B cell (primary cell): ENCODE results near the gene COMMD7. TPM values are rescaled to one million over a fixed set of nuclear protein-coding genes. Genes with fewer than 3 reads are reported as not detected.

Experiments
- ATAC-seq: fragments of 200-7000 bp; cut with Tn5 transposase; one replicate; pipeline ENCODE4 v1.10.0; 2021; ENCODE audit warnings: low read depth, mild to moderate bottlenecking, moderate number of reproducible peaks, moderate library complexity
- CTCF ChIA-PET: fragments of 350-600 bp; sonication (Branson Sonifier 250); formaldehyde crosslinking; loops from one replicate; lab custom pipeline; 2021; ENCODE audit warnings: antibody characterized with exemption, inconsistent platforms; lab: Charles Lee
- POLR2A ChIA-PET: fragments of 350-600 bp; sonication (Branson Sonifier 250); formaldehyde crosslinking; loops from one replicate; lab custom pipeline; 2021; ENCODE audit warnings: antibody characterized with exemption; lab: Charles Lee
- DNase-seq: peaks from one replicate; pipeline ENCODE4 v3.0.0; 2013
- H2AFZ ChIP-seq: 2 replicates; pipeline ENCODE4 v1.6.1; 2012; ENCODE audit warnings: mild to moderate bottlenecking, low read depth, low read length; ENCODE audit not compliant: insufficient read depth, poor library complexity, severe bottlenecking
- H3K27ac ChIP-seq, 2 donors: 1 replicate in 1 of 2; 2 replicates in 1 of 2; pipeline ENCODE4 v1.5.1; 2012 to 2013; ENCODE audit warnings: low read length in 2 of 2, mild to moderate bottlenecking in 2 of 2, moderate library complexity in 1 of 2
- H3K27me3 ChIP-seq, 4 experiments: fragments of 200-600 bp in 1 of 4; sonication (generic) in 1 of 4; replicated peaks in 1 of 4; 1 replicate in 2 of 4; 2 replicates in 2 of 4; pipeline versions ENCODE4 v1.6.1 to v1.7.0; 2013 to 2016; ENCODE audit warnings: low read length in 3 of 4, mild to moderate bottlenecking in 2 of 4, mixed read lengths in 1 of 4, moderate library complexity in 1 of 4; ENCODE audit not compliant: insufficient read depth in 4 of 4, control insufficient read depth in 3 of 4; ENCODE audit errors: control extremely low read depth in 1 of 4
- H3K36me3 ChIP-seq, 2 experiments: replicated peaks in 1 of 2; 1 replicate in 1 of 2; 2 replicates in 1 of 2; pipeline versions ENCODE4 v1.6.1 to v1.7.1; 2013; ENCODE audit warnings: low read length in 1 of 2; ENCODE audit not compliant: insufficient read depth in 2 of 2, control insufficient read depth in 1 of 2; ENCODE audit errors: control extremely low read depth in 1 of 2, extremely low read depth in 1 of 2
- H3K4me1 ChIP-seq, 2 donors: fragments of 200-600 bp in 1 of 2; sonication (generic) in 1 of 2; 1 replicate in 1 of 2; 2 replicates in 1 of 2; pipeline versions ENCODE4 v1.5.1 to v1.6.1; 2013 to 2017; ENCODE audit warnings: low read length in 2 of 2; ENCODE audit not compliant: control insufficient read depth in 2 of 2, insufficient read depth in 2 of 2
- H3K4me2 ChIP-seq: replicated peaks from 2 replicates; pipeline ENCODE3; 2012; ENCODE audit warnings: mild to moderate bottlenecking, low read depth, low read length; ENCODE audit not compliant: poor library complexity, severe bottlenecking
- H3K4me3 ChIP-seq, 5 experiments: fragments of 200-600 bp in 1 of 5; sonication (generic) in 1 of 5; 1 replicate in 3 of 5; 2 replicates in 2 of 5; pipeline versions ENCODE4 v1.5.1 to v1.7.0; 2011 to 2016; ENCODE audit warnings: low read length in 4 of 5, mild to moderate bottlenecking in 4 of 5, low read depth in 2 of 5, control low read depth in 1 of 5, moderate library complexity in 1 of 5; ENCODE audit not compliant: insufficient read depth in 1 of 5; ENCODE audit errors: control extremely low read depth in 1 of 5, extremely low read depth in 1 of 5
- H3K79me2 ChIP-seq: fragments of 200-600 bp; sonication (generic); one replicate; pipeline ENCODE4 v1.6.0; 2016; ENCODE audit warnings: low read length; ENCODE audit not compliant: control insufficient read depth, insufficient read depth
- H3K9ac ChIP-seq: fragments of 200-600 bp; sonication (generic); 2 replicates; pipeline ENCODE4 v1.6.1; 2017; ENCODE audit warnings: mild to moderate bottlenecking, low read length, moderate library complexity
- H3K9me3 ChIP-seq, 3 donors: one replicate each; pipeline versions ENCODE4 v1.6.1 to v1.7.1; 2013; ENCODE audit warnings: low read length in 2 of 3; ENCODE audit not compliant: control insufficient read depth in 2 of 3, insufficient read depth in 1 of 3; ENCODE audit errors: control extremely low read depth in 1 of 3
- H4K20me1 ChIP-seq: 2 replicates; pipeline ENCODE4 v1.6.0; 2012; ENCODE audit warnings: mild to moderate bottlenecking, low read length; ENCODE audit not compliant: insufficient read depth, control insufficient read depth, poor library complexity, severe bottlenecking
- H3K27ac Mint-ChIP-seq: one replicate; pipeline ENCODE4 v1.8.0; 2021; ENCODE audit warnings: mixed read lengths
- H3K27me3 Mint-ChIP-seq: one replicate; pipeline ENCODE4 v1.8.0; 2021; ENCODE audit warnings: mixed read lengths
- H3K4me1 Mint-ChIP-seq: one replicate; pipeline ENCODE4 v1.8.0; 2021; ENCODE audit warnings: mixed read lengths
- H3K4me3 Mint-ChIP-seq: one replicate; pipeline ENCODE4 v1.8.0; 2021; ENCODE audit warnings: mixed read lengths
- H3K9me3 Mint-ChIP-seq: one replicate; pipeline ENCODE4 v1.8.0; 2022; ENCODE audit warnings: mixed read lengths; ENCODE audit not compliant: insufficient read depth
- CTCF ChIP-seq: fragments of 200-600 bp; IDR thresholded peaks from one replicate; pipeline ENCODE4 v1.8.0; 2022; ENCODE audit warnings: antibody characterized with exemption, mild to moderate bottlenecking
- EZH2 ChIP-seq: IDR thresholded peaks from 2 replicates; pipeline ENCODE4 v1.6.1; 2012; ENCODE audit warnings: borderline replicate concordance, low read depth, mild to moderate bottlenecking, moderate library complexity, low read length; ENCODE audit not compliant: insufficient read depth, poor library complexity, severe bottlenecking
- WGBS: methylation state at CpG from one replicate; pipeline ENCODE4 v1.1.5; 2013; ENCODE audit warnings: missing lambda C conversion rate; ENCODE audit not compliant: insufficient coverage; 5-methylcytosine and 5-hydroxymethylcytosine counted together
- intact Hi-C: fragments of 100-400 bp; cut with micrococcal nuclease; formaldehyde crosslinking; loops from one replicate; pipeline ENCODE4 v1.10.0; 2022
- polyA plus RNA-seq: library from polyadenylated mRNA; depleted of rRNA; stranded (reverse); fragments of >200 nt; gene quantifications from 2 replicates; pipeline ENCODE4 v1.2.3, GENCODE V29; 2012
- total RNA-seq, 2 donors: library from RNA; stranded (reverse); fragments of 120-200 nt in 1 of 2; gene quantifications; 1 replicate in 1 of 2; 2 replicates in 1 of 2; pipeline versions ENCODE4 v1.2.3 to v1.2.4, GENCODE V29; 2013 to 2022

COMMD7 gene
- total and polyA plus RNA-seq, 2 donors (not counting 1 experiment from before 2014, with no cell fraction given) = 24.5 to 34.9 TPM

- H3K27ac Mint-ChIP-seq = no peak overlapping the region
- no peaks in the 10 kb centered on the region for H3K4me1 ChIP-seq
- H3K9ac ChIP-seq = no peak overlapping the region
- no peak for DNase-seq
- H3K4me3 Mint-ChIP-seq = no peak overlapping the region
- H4K20me1 ChIP-seq = peaks cover 10% of the 10 kb centered on the region
- peaks cover 3 to 22% of the 10 kb centered on the region in 2 experiments for H3K36me3 ChIP-seq
- no peak overlapping the region for H2AFZ ChIP-seq
- no peak overlapping the region for H3K4me2 ChIP-seq
- 85% methylated on average over 5 of the region's 7 CpGs for WGBS
- CTCF ChIA-PET = no interaction called here
- H3K4me1 Mint-ChIP-seq = peaks cover 2% of the 10 kb centered on the region
- no peaks in the 10 kb centered on the region for H3K9me3 ChIP-seq
- no peak overlapping the region for H3K27ac ChIP-seq
- no peak overlapping the region for H3K4me3 ChIP-seq
- POLR2A ChIA-PET = no interaction called here
- no peaks in the 10 kb centered on the region for H3K9me3 Mint-ChIP-seq
- ATAC-seq = no peak
- H3K27me3 ChIP-seq = no peaks in the 10 kb centered on the region
- intact Hi-C loops = no loop called here
- no peaks in the 10 kb centered on the region for H3K27me3 Mint-ChIP-seq
- TF ChIP-seq EZH2 (no peak), CTCF (no peak)
- peaks cover 18% of the 10 kb centered on the region for H3K79me2 ChIP-seq
These were observed 15.6 kb downstream of the COMMD7 start for GRCh38 chr20:32727683-32728082.

GRCh38 chr20:32718749-32719348, 24.4 kb downstream of the COMMD7 start:
- no peak for TF ChIP-seq CTCF
- no peak for TF ChIP-seq EZH2
- Histone ChIP-seq H3K9ac (no peak overlapping the region), H3K36me3 (peaks cover 2 to 21% of the 10 kb centered on the region in 2 experiments), H3K9me3 (no peaks in the 10 kb centered on the region), H3K79me2 (peaks cover 4% of the 10 kb centered on the region), H3K4me1 (no peaks in the 10 kb centered on the region), H3K27ac (no peak overlapping the region), H4K20me1 (no peaks in the 10 kb centered on the region), H2AFZ (no peak overlapping the region), H3K4me3 (no peak overlapping the region), H3K27me3 (no peaks in the 10 kb centered on the region), H3K4me2 (no peak overlapping the region)
- H3K27ac Mint-ChIP-seq = no peak overlapping the region
- ChIA-PET CTCF (no interaction called here), POLR2A (no interaction called here)
- ATAC-seq (no peak), DNase-seq (no peak)
- WGBS = 97% methylated on average over 2 of the region's 3 CpGs
- no peaks in the 10 kb centered on the region for H3K4me1 Mint-ChIP-seq
- no peak overlapping the region for H3K4me3 Mint-ChIP-seq
- H3K9me3 Mint-ChIP-seq = no peaks in the 10 kb centered on the region
- H3K27me3 Mint-ChIP-seq = no peaks in the 10 kb centered on the region
- intact Hi-C loops = no loop called here
